Measurements from ENCODE around the gene OR2V1.
"Not testable (repeated sequence)": the region's sequence is repeated elsewhere in the genome, so short reads cannot be mapped to it uniquely, and the experiment has no call there.

The OR2V1 gene

DNA sequence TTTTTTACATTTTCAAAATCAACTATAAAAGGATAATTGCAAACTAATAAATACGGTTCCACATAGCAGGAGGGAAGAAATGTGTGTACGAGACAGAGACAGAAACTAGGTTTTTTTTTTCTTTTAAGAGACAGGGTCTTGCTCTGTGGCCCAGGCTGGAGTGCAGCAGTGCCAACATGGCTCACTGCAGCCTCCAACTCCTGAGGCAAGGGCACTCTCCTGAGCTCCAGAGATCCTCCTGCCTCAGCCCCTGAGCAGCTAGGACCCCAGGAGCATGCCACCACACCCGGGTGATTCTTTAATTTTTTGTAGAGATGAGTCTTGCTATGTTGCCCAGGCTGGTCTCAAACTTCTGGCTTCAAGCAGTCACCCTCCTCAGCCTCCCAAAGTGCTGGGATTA lies 2.1 kb upstream of the OR2V1 start:
- Histone ChIP-seq H3K4me1 (ENCODE audit: control insufficient read depth, low read length) (no peaks in the 10 kb centered on the region), H3K4me3 (ENCODE audit: low read length) (no peak overlapping the region), H3K27me3 (ENCODE audit: control insufficient read depth, low read length) (peaks cover 12% of the 10 kb centered on the region), H3K36me3 (ENCODE audit: control insufficient read depth, low read length) (no peaks in the 10 kb centered on the region), H4K20me1 (ENCODE audit: control insufficient read depth, insufficient read depth, low read depth, low read length) (no peaks in the 10 kb centered on the region), H3F3A (ENCODE audit: control insufficient read depth, insufficient read depth) (no peaks in the 10 kb centered on the region), H3K9me2 (replicated peaks; ENCODE audit: control insufficient read depth, low read length) (no peaks in the 10 kb centered on the region), H3K9me3 (ENCODE audit: control insufficient read depth, insufficient read depth, low read length) (no peaks in the 10 kb centered on the region), H3K79me2 (ENCODE audit: control insufficient read depth, low read length) (no peaks in the 10 kb centered on the region), H3K27ac (ENCODE audit: low read depth, low read length) (no peak overlapping the region), H3K4me2 (ENCODE audit: low read length) (no peak overlapping the region)
- TF ChIP-seq, protein P1, sequence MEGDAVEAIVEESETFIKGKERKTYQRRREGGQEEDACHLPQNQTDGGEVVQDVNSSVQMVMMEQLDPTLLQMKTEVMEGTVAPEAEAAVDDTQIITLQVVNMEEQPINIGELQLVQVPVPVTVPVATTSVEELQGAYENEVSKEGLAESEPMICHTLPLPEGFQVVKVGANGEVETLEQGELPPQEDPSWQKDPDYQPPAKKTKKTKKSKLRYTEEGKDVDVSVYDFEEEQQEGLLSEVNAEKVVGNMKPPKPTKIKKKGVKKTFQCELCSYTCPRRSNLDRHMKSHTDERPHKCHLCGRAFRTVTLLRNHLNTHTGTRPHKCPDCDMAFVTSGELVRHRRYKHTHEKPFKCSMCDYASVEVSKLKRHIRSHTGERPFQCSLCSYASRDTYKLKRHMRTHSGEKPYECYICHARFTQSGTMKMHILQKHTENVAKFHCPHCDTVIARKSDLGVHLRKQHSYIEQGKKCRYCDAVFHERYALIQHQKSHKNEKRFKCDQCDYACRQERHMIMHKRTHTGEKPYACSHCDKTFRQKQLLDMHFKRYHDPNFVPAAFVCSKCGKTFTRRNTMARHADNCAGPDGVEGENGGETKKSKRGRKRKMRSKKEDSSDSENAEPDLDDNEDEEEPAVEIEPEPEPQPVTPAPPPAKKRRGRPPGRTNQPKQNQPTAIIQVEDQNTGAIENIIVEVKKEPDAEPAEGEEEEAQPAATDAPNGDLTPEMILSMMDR (IDR thresholded peaks at IDR 0.05; ENCODE audit: low read depth, low read length, poor library complexity, severe bottlenecking) = no peak
- no peak for TF ChIP-seq EZH2phosphoT487 (IDR thresholded peaks at IDR 0.05; ENCODE audit: borderline replicate concordance, low read length)

- Histone ChIP-seq H3K27ac (ENCODE audit: low read depth, low read length) (no peak overlapping the region), H3K36me3 (ENCODE audit: control insufficient read depth, low read length) (no peaks in the 10 kb centered on the region), H3K79me2 (ENCODE audit: control insufficient read depth, low read length) (no peaks in the 10 kb centered on the region), H3F3A (ENCODE audit: control insufficient read depth, insufficient read depth) (no peaks in the 10 kb centered on the region), H3K4me3 (ENCODE audit: low read length) (no peak overlapping the region), H4K20me1 (ENCODE audit: control insufficient read depth, insufficient read depth, low read depth, low read length) (no peaks in the 10 kb centered on the region), H3K9me2 (replicated peaks; ENCODE audit: control insufficient read depth, low read length) (no peaks in the 10 kb centered on the region), H3K4me2 (ENCODE audit: low read length) (no peak overlapping the region), H3K9me3 (ENCODE audit: control insufficient read depth, insufficient read depth, low read length) (no peaks in the 10 kb centered on the region), H3K4me1 (ENCODE audit: control insufficient read depth, low read length) (no peaks in the 10 kb centered on the region), H3K27me3 (ENCODE audit: control insufficient read depth, low read length) (peaks cover 16% of the 10 kb centered on the region)
- TF ChIP-seq, protein P1 (IDR thresholded peaks at IDR 0.05; ENCODE audit: low read depth, low read length, poor library complexity, severe bottlenecking) = no peak
- TF ChIP-seq EZH2phosphoT487 (IDR thresholded peaks at IDR 0.05; ENCODE audit: borderline replicate concordance, low read length) = no peak
These were observed 545 bp upstream of the OR2V1 start for GRCh38 chr5:181131514-181131913.

- not testable (repeated sequence) for H3K4me2 ChIP-seq (ENCODE audit: low read length); H3K9me3 ChIP-seq (ENCODE audit: control insufficient read depth, insufficient read depth, low read length); H3F3A ChIP-seq (ENCODE audit: control insufficient read depth, insufficient read depth); H3K4me3 ChIP-seq (ENCODE audit: low read length); H3K4me1 ChIP-seq (ENCODE audit: control insufficient read depth, low read length); H4K20me1 ChIP-seq (ENCODE audit: control insufficient read depth, insufficient read depth, low read depth, low read length); H3K27ac ChIP-seq (ENCODE audit: low read depth, low read length); H3K79me2 ChIP-seq (ENCODE audit: control insufficient read depth, low read length); H3K36me3 ChIP-seq (ENCODE audit: control insufficient read depth, low read length); H3K9me2 ChIP-seq (replicated peaks; ENCODE audit: control insufficient read depth, low read length)
- H3K27me3 ChIP-seq (ENCODE audit: control insufficient read depth, low read length) = peaks cover 18% of the 10 kb centered on the region
These were observed 888 bp downstream of the OR2V1 start for GRCh38 chr5:181130081-181130480.

- Histone ChIP-seq H3K79me2 (ENCODE audit: control insufficient read depth, low read length) (no peaks in the 10 kb centered on the region), H3K4me3 (ENCODE audit: low read length) (no peak overlapping the region), H3K9me3 (ENCODE audit: control insufficient read depth, insufficient read depth, low read length) (no peaks in the 10 kb centered on the region), H3K9me2 (replicated peaks; ENCODE audit: control insufficient read depth, low read length) (no peaks in the 10 kb centered on the region), H3K27me3 (ENCODE audit: control insufficient read depth, low read length) (peaks cover 18% of the 10 kb centered on the region), H3K4me2 (ENCODE audit: low read length) (no peak overlapping the region), H4K20me1 (ENCODE audit: control insufficient read depth, insufficient read depth, low read depth, low read length) (no peaks in the 10 kb centered on the region), H3F3A (ENCODE audit: control insufficient read depth, insufficient read depth) (no peaks in the 10 kb centered on the region), H3K27ac (ENCODE audit: low read depth, low read length) (no peak overlapping the region), H3K4me1 (ENCODE audit: control insufficient read depth, low read length) (no peaks in the 10 kb centered on the region), H3K36me3 (ENCODE audit: control insufficient read depth, low read length) (no peaks in the 10 kb centered on the region)
- no peak for TF ChIP-seq EZH2phosphoT487 (IDR thresholded peaks at IDR 0.05; ENCODE audit: borderline replicate concordance, low read length)
These were observed 1.4 kb downstream of the OR2V1 start for GRCh38 chr5:181129601-181130000.

Measured in DOHH2 (cell line).